Measurements from ENCODE around the gene SUPT3H.
"Not testable (repeated sequence)": the region's sequence is repeated elsewhere in the genome, so short reads cannot be mapped to it uniquely, and the experiment has no call there.

Gene SUPT3H

GRCh38 chr6:45104429-45104828 lies 273.3 kb downstream of the SUPT3H start:
- DNase-seq, result no peak

DNA sequence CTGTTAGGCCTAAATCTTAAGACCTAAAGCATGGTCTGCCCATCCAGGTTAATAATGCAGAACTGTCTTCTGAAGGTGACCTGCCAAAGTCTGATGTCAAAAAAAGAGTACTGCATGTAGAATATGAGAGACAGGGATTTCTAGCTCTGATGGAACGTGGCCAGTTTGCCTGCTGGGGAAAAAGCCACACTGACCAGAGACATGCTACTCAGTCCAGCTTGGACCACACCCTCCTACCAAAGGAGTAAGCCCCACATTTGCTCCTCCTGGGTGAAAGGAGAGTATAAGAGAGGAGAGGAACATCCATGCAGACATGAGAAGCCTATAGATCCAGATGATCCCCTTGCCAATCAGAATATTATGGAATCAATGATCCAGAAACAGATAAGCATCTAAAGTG lies 279.5 kb downstream of the SUPT3H start:
- DNase-seq, result no peak

DNA sequence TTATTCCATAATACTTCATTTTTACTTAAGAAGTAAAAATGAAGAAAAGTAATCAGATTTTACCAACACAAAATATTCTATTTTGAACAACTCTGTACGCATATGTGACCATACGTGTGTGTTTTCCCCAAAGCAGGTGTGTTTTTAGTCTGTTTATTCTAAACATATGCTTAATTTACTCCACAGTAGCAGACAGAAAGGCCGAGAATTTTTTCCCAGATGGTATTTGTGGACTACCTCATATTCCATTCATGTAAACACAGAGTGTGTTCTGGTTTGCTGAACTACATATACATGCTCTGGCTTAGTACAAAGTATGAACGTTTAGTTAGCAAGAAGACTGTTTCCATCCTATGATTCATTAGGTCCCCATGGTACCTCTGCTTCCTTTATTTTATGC lies 282.9 kb downstream of the SUPT3H start:
- DNase-seq, result no peak

GRCh38 chr6:45092135-45092534 lies 285.6 kb downstream of the SUPT3H start:
- no peak for DNase-seq

DNA sequence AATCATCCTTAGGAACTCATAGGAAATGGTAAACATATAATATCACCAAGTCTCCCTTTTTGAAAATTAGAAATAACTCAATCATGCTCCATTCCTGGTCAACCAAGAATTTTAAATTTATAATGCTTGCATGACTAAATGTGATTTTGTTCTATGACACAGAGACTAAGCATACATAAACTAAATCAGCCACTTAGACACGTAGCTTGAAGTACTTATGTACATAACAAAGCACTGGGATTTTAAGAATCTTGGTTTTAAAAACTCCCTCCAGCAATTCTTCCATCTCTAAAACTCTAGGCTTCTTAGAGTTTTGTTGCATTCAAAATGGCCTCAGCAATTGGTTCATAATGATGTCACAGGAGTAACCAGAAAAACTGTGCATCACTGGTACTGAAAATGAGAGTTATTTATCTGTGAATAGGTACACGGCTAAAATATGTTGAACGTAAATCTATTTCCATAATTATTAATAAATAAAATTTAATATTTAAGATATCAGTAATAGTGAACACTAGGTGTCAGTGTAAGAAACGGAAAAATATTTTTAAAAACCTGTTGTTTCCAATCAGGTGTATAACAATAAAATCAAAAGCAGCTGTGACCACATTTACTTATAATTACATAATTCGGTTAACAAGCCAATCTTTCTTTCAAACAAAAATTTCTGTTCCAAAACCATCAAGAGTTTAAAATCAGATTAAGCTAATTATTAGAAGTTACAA lies 291.2 kb downstream of the SUPT3H start:
- DNase-seq, result no peak

GRCh38 chr6:45084257-45084656 lies 293.5 kb downstream of the SUPT3H start:
- no peak for DNase-seq

DNA sequence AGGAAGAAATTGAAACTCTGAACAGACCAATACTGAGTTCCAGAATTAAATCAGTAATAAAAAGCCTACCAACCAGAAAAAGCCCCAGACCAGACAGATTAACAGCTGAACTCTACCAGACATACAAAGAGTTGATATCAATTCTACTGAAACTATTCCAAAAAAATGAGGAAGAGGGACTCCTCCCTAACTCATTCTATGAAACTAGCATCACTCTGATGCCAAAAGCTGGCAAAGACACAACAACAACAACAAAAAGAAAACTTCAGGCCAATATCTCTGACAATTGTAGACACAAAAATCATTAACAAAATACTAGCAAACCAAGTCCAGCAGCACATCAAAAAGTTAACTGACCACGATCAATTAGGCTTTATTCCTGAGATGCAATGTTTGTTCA lies 295.6 kb downstream of the SUPT3H start:
- DNase-seq, result no peak

DNA sequence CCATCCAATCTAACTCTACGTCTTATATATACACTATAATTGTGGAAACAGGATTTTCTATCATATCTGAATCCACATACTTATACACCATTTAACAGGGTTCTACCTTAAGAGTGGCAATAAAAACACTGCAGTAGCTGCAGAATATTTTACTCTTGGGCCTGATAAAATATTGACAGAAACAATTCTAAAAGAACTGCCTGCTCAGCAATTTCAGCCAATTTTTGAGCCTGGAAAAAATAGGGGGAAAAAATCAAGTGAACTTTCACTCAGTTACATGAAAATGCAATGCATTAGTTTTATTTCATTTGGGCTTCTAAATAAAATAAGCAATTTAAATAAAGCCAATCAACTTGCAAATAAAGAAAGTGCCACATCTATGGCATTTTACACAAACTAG lies 296.1 kb downstream of the SUPT3H start:
- no peak for DNase-seq

GRCh38 chr6:45078432-45078831 lies 299.3 kb downstream of the SUPT3H start:
- no peak for DNase-seq

DNA sequence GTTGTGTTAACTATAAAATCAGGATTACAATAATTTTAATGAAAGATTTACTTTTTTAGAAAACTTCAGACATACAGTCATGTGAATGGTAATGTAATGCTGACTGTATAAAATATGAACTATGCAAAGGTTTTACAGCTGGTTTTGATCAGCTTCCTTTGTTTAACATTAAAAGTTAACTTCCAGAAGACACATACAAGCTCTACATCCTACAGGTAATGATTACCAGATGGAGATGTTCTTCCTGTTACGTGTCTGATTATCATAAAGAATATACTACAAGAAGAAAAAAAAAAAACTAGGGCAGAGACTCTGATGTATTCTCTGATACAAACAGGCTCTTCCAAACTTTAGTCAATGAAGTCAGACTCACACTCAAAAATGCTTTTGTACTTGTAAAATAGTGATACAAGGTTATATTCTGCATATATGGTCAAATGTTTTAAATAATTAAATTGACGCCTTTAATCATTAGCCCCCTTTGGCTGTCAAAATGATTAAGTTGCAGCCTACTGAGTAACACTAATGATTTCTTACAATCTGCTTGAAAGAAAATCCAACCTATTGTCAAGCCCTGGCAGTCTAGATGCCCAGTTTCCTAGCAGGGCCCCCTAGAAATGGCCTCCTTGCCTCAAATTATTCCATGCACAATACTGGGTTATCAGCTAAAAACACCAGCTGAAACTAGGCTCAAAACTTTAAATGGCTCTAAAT lies 301.4 kb downstream of the SUPT3H start:
- DNase-seq, result no peak

DNA sequence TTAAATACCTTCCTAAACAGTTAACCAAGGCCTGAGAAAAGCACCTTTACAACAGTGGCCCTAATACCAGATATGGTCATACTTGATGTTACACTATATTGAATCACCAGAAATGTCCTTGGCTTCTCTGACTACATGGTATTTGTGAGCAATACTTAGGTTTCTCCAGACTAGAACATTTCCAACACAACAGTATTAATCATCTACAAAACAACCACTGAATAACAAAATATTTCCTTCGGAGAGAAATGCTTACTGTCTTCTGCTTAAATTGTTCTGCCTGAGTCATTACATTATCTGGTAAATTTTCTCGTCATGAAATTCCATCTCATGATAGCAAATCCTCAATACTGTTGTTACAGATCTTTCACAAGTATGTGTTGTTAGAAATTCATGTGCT lies 302.5 kb downstream of the SUPT3H start:
- no peak for DNase-seq

GRCh38 chr6:45074439-45074838 lies 303.3 kb downstream of the SUPT3H start:
- no peak for DNase-seq

DNA sequence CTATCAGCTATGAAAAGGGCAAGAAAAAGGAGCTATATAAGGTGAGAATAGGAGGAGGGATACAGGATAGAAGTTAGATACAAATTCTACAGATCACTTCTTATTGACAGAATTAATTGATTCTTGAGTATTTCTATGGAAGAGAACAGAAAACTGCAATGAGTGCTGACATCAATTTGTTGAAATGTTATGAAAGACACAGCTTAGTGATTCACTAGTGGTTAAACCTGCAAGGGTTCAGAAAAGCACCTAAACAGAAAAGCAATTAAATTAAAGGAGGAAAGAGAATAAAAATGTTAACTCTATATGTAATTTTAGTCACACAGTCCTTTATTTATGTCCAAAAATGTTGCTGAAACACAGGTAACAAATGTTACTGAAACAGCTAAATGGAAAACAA lies 304.0 kb downstream of the SUPT3H start:
- no peak for DNase-seq

DNA sequence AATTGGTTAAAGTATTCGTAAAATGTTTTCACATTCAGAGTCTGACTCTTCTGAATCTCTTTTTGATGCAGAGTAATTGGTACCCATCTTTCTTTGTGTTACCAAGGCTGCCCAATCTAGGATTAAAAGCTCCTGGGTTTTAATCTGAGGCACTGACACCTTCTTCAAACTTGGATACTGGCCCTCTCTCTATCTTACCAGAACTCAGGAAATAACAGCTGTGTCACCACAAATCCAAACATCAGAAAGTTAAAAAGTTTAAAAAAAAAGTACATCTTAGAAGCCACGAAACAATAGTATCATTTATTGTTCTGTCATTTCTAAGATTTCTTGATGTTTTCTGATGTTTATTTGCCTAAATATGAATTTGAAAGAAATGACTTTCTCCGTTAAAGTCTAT lies 305.1 kb downstream of the SUPT3H start:
- DNase-seq, result no peak

DNA sequence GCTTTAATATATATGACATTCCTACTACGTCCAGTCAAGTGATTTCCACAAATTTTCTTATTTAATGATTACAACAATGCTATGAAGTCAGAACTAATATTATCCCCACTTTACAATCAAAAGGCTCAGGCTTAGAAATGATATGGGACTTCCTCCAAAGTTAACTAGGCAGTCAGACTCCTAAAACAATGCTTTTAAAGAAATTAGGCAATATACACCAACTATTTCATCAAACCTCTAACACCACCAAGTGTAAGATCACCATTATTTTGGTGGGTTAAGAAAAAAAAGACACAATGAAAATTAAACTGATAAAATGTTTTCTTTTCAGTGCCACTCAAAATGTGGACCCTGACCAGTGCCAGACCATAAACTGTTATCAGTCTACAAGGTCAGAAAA lies 305.7 kb downstream of the SUPT3H start:
- DNase-seq, result no peak

DNA sequence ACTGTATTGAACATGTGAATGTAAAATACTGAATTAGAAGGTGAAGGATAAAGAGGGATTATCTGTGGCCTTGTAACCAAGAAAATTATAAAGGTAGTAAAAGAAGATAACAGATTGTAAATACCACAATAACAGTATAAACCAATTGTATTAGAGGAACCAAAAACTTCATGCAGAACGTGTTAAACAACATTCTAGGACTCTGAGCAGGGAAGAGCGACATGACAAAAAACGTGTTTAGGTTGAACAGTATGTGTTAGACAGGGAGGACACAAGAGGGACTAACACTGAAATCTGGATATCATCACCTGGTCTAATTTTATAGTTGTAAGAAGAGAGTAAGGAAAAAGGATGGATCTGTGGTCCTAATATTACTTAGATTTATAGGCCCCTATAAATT lies 308.6 kb downstream of the SUPT3H start:
- no peak for DNase-seq

DNA sequence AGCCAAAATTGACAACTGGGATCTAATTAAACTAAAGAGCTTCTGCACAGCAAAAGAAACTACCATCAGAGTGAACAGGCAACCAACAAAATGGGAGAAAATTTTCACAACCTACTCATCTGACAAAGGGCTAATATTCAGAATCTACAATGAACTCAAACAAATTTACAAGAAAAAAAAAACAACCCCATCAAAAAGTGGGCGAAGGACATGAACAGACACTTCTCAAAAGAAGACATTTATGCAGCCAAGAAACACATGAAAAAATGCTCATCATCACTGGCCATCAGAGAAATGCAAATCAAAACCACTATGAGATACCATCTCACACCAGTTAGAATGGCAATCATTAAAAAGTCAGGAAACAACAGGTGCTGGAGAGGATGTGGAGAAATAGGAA lies 310.3 kb downstream of the SUPT3H start:
- not testable (repeated sequence) for DNase-seq

DNA sequence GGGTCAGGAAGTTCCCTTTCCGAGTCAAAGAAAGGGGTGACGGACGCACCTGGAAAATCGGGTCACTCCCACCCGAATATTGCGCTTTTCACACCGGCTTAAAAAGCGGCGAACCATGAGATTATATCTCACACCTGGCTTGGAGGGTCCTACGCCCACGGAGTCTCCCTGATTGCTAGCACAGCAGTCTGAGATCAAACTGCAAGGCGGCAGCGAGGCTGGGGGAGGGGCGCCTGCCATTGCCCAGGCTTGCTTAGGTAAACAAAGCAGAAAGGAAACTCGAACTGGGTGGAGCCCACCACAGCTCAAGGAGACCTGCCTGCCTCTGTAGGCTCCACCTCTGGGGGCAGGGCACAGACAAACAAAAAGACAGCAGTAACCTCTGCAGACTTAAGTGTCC lies 315.1 kb downstream of the SUPT3H start:
- not testable (repeated sequence) for DNase-seq

DNA sequence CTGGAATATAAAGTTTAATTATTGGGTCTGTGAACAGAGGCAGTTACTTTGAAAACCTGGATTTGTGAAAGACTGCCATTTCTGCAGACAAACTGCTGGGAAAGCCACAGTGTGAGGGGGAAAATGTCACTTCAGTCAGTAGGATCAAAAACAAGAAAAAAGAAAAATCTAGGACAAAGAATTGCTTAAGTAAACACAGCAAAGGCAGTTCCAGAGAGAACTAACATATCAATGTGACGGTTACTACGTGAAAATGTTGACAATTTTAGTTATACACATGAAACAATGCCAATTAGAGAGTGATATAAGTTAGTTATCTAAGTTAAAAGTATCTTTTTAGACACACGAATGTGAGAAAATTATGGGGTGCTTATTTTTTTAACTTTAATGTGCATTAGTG lies 320.0 kb downstream of the SUPT3H start:
- DNase-seq, result no peak

GRCh38 chr6:45054610-45055009 lies 323.1 kb downstream of the SUPT3H start:
- no peak for DNase-seq

DNA sequence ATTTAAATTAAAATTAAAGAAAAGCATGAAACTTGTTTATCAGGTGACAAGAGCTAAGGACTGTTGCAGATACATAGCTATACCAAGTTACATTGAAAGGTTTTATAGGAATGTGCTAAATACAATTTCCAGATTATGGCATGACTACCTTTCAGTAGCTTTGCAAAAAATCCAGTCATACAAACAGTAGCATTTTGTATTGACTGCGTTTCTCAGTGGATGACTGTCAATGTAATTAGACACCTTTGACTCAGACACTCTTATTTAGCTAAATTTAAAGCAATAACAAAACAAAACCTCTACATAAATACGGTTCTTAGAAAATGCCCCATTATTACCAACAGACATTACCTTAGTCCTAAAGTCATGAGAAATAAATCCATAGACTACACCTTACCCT lies 325.4 kb downstream of the SUPT3H start:
- DNase-seq, result no peak

DNA sequence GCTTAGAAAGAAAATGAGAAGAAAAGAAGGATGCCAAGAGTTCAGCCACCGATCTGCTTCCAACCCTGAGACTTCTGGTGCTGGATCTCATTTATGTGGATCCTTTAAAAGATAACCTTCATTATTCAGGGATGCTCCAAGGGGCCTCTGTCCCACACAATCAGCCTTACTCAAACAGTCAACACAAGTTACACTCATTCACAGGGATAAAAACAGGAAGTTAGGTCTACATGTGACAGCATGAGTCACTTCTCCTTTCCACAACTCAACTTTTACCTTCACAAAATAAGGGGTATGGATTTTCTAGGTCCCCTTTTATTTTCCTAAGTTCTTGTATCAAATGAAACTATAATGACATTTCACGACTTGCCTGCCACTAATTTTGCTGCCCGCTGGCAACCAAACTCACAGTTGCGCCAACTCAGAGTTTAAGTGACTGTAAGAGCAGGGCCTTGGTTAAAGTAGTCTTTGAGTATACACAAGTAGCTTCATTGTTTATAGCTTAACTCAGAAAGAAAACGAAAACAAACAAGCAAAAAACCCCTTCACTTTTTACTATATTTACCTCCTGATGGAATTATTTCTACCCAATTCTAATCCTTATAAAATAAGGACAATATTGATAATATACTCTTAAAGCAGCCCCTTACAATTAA lies 328.4 kb downstream of the SUPT3H start:
- no peak for DNase-seq

DNA sequence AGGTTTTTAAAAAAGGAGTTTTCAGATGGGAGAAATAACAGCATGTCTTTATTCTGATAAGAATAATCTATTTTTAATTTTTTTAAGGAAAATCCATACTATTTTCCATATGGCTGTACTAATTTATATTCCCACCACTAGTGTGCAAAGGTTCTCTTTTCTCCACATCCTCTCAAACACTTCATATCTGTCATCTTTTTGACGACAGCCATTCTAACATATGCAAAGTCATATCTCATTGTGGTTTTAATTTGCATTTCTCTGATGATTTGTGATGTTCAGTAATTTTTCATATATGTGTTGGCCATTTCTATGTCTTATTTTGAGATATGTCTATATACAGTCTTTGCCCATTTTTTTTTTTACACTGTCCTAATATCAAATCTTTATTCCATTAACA lies 330.2 kb downstream of the SUPT3H start:
- no peak for DNase-seq

GRCh38 chr6:45045253-45045601 lies 332.5 kb downstream of the SUPT3H start:
- no peak for DNase-seq

All from activated CD4-positive, CD25-positive, alpha-beta regulatory T cell treated with anti-CD3 and anti-CD28 coated beads, Interleukin-2, amount 50 U/mL, for 72 hours (primary cell).